AG09309 (cell line): Measurements from ENCODE around the gene SMAD3.

Experiments used
- DNase-seq: peaks from one replicate; pipeline ENCODE4 v3.0.0-alpha.2; 2010; ENCODE audit warnings: low read depth
- H3K4me3 ChIP-seq: 2 replicates; pipeline ENCODE4 v1.5.1; 2011; ENCODE audit warnings: mild to moderate bottlenecking, low read depth, low read length, moderate library complexity; ENCODE audit not compliant: control insufficient read depth
- CTCF ChIP-seq: IDR thresholded peaks from 2 replicates; pipeline ENCODE4 v1.5.1; 2011; ENCODE audit warnings: mild to moderate bottlenecking, low read depth, low read length, inconsistent platforms; ENCODE audit not compliant: insufficient read depth, control insufficient read depth; ENCODE audit errors: missing control alignments

SMAD3 gene

GRCh38 chr15:67086637-67086914 lies 21.2 kb downstream of the SMAD3 start:
- no peak for TF ChIP-seq CTCF
- DNase-seq, result no peak

GRCh38 chr15:67087507-67088172 lies 22.2 kb downstream of the SMAD3 start:
- no peak overlapping the region for H3K4me3 ChIP-seq
- TF ChIP-seq CTCF, result no peak
- DNase-seq, result no peak

More at GRCh38 chr15:67086637-67086914, 21.2 kb downstream of the SMAD3 start:
- H3K4me3 ChIP-seq, result no peak overlapping the region

- no peak for TF ChIP-seq CTCF
- H3K4me3 ChIP-seq, result no peak overlapping the region
- no peak for DNase-seq
Observed at GRCh38 chr15:67089217-67090193, 24.1 kb downstream of the SMAD3 start.

GRCh38 chr15:67090297-67091070 lies 25.1 kb downstream of the SMAD3 start:
- no peak for TF ChIP-seq CTCF
- no peak for DNase-seq

GRCh38 chr15:67091071-67091979 lies 25.9 kb downstream of the SMAD3 start:
- no peak overlapping the region for H3K4me3 ChIP-seq
- no peak for TF ChIP-seq CTCF
- no peak for DNase-seq

More at GRCh38 chr15:67090297-67091070, 25.1 kb downstream of the SMAD3 start:
- no peak overlapping the region for H3K4me3 ChIP-seq
